Measurements from ENCODE around the gene NINJ1.

DNA sequence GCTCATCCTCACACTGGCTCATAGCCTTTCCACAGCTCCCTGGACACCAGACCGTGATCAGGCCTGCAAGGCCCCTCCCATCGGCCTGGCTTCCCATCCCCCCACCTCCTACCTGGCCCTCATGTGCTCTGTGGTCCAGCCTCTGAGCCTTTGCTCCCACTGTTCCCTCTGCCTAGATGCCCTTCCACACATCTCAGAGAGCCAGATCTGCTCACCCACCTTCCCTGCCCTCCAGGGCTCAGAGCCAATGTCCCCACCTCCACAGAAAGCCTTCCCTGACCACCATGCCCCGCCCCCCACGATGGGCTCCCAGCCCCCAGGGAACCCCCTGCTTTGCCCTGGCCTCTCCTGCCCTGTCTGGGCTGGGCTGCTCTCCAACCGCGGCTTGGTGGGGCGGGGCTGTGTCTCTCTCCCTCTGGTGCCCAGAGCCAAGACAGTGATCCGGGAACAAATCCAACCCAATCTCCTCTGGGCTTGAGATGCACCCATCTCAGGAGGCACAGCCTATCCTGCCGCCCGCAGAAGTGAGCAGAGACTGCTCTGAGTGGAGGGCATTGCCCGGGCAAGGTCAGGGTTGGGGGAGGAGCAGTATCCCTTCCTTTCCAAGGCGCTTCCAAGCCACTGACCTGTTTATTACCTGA is 1.6 kb downstream of the NINJ1 start:
- TF ChIP-seq POLR2A (IDR thresholded peaks at IDR 0.05) (peak; percentile 29 to 34), POLR2AphosphoS5 (IDR thresholded peaks at IDR 0.05) (peak; percentile 67)
- TF ChIP-seq, protein P1, sequence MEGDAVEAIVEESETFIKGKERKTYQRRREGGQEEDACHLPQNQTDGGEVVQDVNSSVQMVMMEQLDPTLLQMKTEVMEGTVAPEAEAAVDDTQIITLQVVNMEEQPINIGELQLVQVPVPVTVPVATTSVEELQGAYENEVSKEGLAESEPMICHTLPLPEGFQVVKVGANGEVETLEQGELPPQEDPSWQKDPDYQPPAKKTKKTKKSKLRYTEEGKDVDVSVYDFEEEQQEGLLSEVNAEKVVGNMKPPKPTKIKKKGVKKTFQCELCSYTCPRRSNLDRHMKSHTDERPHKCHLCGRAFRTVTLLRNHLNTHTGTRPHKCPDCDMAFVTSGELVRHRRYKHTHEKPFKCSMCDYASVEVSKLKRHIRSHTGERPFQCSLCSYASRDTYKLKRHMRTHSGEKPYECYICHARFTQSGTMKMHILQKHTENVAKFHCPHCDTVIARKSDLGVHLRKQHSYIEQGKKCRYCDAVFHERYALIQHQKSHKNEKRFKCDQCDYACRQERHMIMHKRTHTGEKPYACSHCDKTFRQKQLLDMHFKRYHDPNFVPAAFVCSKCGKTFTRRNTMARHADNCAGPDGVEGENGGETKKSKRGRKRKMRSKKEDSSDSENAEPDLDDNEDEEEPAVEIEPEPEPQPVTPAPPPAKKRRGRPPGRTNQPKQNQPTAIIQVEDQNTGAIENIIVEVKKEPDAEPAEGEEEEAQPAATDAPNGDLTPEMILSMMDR (IDR thresholded peaks at IDR 0.05): no peak
